ENCODE measurements around the gene MYPN.
"Not testable (repeated sequence)": the region's sequence is repeated elsewhere in the genome, so short reads cannot be mapped to it uniquely, and the experiment has no call there.

MYPN gene

DNA sequence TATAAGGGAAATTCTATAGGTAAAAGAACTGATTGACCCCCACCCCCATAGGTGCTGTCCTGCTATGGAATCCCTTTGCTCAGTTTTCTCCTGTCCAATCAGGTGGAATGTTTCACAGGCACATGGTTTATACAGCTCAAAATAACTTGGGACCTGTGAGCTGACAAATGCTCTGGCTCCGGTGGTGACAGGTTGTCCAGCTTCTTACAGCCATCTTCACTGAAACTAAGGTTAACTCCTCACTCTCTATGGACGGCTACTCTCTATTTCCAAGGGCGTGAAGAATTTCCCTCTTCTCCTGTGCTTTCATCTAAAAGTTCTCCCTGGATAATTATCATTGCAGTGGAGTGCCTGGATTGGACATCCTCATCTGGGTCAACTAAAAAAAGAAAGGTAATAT, at the start of gene MYPN:
TSS of gene MYPN (plus strand) at position 158 of the 400 bp plus-strand sequence. CDS start 11,951 bp downstream, outside the sequence.
- no peak for DNase-seq (ENCODE audit: low read depth in 2 of 2)

GRCh38 chr10:68067029-68067428, 42.3 kb upstream of the MYPN start:
- DNase-seq (ENCODE audit: low read depth in 2 of 2) = no peak

GRCh38 chr10:68067508-68067907, 41.8 kb upstream of the MYPN start:
- no peak for DNase-seq (ENCODE audit: low read depth in 2 of 2)

DNA sequence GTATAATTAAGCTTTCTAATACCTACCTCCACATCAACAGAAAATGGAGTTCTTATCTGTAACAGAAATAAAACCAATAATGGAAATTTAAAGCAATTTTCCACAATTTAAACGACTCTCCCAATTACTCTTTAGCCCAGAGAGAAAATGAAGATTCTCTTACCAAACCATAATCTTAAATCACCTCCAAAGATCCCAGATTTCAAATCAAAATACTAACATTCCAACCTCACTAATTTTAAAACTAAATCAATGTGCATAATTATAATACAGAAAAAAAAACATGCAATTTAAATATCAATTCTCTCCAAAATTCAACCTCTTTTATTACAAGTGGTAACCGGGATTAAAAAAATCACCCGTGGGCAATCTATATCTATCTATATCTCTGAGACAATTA, 35.7 kb upstream of the MYPN start:
- DNase-seq (ENCODE audit: low read depth in 2 of 2) = no peak

DNA sequence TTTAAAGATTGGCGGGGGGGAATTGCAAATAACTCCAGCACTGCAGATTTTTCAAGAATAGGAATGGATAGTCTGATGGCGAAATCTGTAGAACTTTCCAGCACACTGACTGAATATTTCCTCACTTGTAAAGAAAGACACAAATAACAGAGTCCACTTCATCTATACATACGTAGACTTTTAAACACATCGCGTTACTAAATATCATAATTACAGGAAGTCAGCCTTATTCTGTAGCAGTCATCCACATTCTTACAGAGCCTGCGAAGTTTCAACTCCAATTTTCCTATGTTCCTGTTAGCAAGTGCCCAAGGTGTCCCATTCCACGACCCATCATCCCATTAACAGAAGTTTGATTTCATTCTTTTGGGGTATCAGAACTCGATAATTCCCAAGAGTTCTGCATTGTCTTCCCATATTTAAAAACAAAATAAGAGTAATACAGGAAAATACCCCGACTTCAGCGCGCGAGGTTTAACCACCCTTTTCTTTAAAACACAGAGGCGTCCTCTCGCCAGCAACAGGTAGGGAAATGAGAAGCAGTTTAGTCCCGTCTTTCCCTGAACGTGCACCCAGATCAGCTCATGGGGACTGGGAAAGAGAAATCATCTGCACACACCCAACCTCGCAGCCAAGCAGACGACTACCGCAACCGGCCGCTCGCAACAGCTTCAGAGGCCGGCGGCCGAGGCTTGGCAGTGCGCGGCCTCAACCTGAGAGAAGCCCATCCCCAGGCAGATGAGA, 35.1 kb upstream of the MYPN start:
- DNase-seq (ENCODE audit: low read depth in 2 of 2) = no peak

DNA sequence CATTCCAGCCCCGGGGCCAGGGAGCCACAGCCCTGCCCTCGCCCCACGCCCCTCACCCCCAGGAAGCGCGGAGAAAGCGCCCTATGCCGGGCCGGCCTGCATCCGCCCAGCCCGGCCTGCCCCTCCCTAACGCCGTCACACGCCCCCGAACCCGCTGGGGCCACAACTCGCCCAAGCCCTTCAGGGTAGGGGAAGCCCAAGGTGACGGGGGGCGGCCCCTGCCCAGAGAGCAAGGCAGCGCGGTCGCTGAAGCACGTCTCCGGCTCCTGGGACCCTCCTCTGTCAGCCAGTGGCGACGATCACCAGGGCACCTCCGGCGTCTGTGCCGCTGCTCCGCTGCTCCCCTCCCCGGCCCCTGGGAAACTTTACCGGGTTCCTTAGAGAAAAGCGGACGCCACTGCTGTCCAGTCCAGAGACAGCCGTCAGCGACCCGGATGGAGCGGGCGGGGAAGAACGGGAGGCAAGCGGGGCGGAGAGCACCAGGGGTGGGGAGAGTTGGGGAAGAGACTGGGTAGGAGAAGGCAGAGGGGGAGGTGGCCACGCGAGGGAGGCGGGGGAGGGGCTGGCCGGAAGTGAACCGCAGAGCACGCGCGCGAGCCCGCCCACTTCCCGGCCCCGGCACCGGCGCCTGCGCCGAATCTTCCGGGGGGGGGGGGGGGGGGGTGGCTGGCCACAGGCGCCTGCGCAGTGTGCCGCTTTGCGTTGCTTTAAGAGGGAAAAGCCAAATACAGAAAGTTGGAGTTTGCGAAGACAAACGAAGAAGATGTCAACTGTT, 34.3 kb upstream of the MYPN start, which contains the start of gene HERC4:
TSS of gene HERC4 (minus strand) at position 509 of the 775 bp plus-strand sequence. CDS start 2,175 bp downstream, outside the sequence.
- peak; percentile 79 to 82 for DNase-seq (ENCODE audit: low read depth in 2 of 2)

DNA sequence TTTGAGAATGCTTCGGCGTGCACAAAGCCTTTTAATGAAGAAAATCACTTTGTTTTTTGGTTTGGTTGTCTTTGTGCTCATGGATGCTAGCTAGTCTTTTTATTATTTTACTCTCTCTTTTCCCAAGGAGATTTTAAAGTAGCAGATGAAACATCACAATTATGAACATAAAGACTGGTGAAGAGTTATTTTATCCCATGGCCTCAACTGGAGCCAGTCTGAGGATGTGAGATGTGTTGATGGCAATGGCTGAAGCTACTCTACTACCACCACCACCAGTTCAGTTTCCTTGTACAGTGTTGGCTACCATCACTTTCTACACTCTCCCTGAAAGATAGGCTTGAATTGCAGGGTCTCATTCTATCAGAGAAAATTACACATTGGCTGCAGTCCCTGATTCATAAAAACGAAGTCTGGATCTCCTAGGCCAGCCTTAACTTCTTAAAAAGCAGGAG, 33.7 kb upstream of the MYPN start:
- no peak for DNase-seq (ENCODE audit: low read depth in 2 of 2)

GRCh38 chr10:68076081-68076480, 33.2 kb upstream of the MYPN start:
- not testable (repeated sequence) for DNase-seq (ENCODE audit: low read depth in 2 of 2)

DNA sequence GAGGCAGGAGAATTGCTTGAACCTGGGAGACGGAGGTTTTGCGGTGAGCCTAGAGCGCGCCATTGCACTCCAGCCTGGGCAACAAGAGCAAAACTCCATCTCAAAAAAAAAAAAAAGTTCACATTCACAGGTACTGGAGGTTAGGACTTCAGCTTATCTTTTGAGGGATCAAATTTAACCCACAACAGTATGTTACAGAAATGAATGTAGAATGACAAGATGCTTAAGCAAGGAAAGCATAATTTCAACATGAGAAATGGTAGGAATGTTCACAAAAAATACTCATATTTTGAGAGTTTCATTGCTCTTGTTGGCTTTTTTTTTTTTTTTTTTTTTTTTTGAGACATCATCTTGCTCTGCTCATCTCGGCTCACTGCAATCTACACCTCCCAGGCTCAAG, 32.3 kb upstream of the MYPN start:
- no peak for DNase-seq (ENCODE audit: low read depth in 2 of 2)

- DNase-seq (ENCODE audit: low read depth in 2 of 2) = no peak
Observed at GRCh38 chr10:68079434-68079833, 29.9 kb upstream of the MYPN start.

DNA sequence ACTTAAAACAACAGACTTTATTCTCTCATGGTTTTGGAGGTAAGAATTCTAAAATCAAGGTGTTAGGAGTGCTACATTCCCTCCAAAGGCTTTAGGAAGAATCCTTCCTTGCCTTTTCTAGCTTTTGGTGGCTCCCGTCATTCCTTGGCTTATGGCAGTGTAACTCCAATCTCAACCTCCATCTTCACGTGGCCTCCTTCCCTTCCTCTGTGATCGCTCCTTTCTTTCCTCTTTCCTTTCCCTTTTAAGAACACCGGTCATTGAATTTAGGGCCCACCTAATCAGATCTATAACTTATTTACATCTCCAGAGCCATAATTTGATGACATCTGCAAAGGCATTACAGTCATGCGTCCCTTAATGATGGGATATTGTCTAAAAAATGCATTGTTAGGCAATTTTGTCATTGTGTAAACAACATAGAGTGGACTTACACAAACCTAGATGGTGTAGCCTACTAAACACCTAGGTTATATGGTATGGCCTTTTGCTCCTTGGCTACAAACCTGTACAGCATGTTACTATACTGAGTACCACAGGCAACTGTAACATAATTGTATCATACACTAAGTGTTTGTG, 28.3 kb upstream of the MYPN start:
- DNase-seq (ENCODE audit: low read depth in 2 of 2) = no peak

GRCh38 chr10:68081916-68082315, 27.4 kb upstream of the MYPN start:
- DNase-seq (ENCODE audit: low read depth in 2 of 2) = no peak

DNA sequence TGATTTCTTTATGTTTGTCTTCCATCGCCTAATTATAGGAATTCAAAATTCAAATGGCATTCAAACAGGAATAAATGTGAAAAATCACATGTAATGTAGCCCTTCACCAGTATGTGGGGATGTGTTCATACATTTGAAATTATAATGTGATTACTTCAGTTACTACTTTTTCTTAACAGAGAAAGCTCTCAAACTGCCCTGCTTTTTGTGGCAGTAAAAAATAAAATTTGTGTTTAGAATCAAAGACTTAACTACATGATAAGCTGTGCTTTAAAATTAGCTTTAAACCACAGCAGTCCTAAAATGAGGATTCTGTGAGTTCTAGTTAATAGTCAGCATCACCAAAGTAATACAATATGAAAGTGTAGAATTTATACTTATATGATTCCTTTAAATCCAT, 26.4 kb upstream of the MYPN start:
- no peak for DNase-seq (ENCODE audit: low read depth in 2 of 2)

DNA sequence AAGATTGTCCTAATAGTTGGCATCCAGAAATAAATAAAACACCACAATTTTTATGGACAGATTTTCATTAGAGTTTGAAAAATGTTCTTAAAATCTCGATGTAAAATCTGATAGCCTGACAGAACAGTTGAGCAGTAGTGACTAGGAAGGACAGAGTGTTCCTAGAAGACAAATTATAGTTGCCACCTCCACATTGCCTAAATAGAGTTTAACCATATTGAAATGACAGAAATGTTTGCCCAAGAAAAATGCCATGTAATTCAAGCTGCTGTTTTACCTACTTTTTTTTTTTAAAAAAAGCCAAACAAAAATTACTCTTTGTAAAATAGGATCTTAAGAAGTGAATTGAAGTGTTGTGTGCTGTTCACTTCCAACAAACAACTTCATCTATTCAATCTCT, 25.3 kb upstream of the MYPN start:
- no peak for DNase-seq (ENCODE audit: low read depth in 2 of 2)

- no peak for DNase-seq (ENCODE audit: low read depth in 2 of 2)
Observed at GRCh38 chr10:68084469-68084868, 24.8 kb upstream of the MYPN start.

- no peak for DNase-seq (ENCODE audit: low read depth in 2 of 2)
Observed at GRCh38 chr10:68086011-68086410, 23.3 kb upstream of the MYPN start.

DNA sequence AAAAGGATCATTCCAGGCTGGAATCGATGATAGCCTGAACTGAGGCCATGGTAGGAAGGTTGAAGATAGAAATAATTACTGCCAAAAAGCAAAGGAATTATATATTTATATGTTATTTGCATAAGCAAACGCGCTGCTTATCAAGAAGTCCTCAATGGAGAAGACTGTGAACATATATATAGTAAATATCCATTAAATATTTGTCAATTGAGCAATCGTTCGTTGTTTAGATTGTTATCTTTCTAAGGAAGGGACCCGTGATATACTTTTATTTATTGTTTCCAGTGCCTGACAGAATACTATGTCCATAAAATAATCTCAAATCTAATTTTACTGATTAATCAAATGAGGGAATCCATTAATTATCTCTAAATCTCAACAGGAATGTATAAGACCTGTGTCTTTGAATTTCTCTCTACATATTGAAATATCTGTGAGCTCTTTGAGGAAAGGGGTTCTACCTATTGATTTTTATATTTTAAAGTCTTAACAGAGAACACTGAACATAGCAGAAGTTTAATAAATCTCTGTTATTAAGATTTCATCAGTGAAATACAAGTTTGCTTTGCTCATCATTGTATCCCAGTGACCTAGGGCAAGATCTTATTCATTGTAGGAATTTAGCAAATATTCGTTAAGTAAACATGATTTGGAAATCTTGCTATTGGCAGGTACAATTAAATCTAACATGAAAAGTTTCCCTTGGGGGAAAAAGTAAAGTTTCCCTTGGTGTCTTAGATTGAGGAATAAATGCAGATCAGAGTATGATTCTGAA, 22.2 kb upstream of the MYPN start:
- no peak for DNase-seq (ENCODE audit: low read depth in 2 of 2)

GRCh38 chr10:68087685-68088401, 21.4 kb upstream of the MYPN start:
- DNase-seq (ENCODE audit: low read depth in 2 of 2) = no peak

DNA sequence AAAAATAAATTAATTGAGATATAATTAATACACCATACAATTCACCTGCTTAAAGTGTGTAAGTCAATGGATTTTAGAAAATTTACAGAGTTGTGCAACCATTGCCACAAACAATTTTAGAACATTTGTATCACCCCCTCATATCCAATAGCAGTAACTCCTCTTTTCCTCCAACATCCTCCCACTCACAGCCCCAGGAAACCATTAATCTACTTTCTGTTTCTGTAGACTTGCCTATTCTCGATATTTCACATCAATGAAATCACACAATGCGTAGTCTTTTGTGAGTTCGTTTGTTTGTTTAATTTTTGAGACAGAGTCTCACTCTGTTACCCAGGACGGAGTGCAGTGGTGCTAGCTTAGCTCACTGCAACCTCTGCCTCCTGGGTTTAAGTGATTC, 20.5 kb upstream of the MYPN start:
- no peak for DNase-seq (ENCODE audit: low read depth in 2 of 2)

DNA sequence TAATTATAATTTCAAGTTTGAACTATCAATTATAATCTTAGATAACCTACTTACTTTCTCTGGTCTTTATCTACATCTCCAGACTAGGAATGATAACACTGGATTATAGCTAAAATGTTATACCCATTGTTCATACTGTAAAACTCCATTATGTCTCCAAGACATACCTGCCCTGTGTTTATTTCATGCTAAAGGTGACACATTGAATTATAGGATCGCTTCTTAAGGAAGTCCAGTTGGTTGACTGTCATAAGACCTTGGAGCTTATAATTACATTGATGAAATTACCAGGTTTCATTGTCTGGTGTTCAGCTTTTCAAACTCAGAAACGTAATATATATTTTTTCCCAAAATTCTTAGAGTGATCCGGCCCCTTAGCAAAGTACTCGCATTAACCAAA, 18.7 kb upstream of the MYPN start:
- DNase-seq (ENCODE audit: low read depth in 2 of 2) = no peak

DNA sequence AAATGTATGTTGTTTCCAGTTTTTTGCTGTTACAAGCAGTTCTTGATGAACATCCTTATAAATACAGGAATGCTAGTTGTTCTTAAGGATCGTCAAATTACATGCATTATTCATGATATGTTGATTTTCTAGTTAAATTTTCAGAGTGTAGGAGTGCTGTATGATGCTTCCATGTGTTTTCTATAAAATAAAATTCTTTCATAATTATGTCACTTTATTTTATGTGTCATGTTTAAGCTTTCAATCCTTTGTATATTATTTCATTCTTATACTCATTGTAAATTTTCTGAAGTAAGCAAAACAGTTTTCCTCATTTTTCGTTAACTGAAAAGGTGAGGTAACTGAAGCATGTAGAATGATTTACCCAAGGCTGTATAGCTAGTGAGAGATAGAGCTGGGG, 16.8 kb upstream of the MYPN start:
- DNase-seq (ENCODE audit: low read depth in 2 of 2) = no peak
